Uterus (tissue), 4 donors: ENCODE measurements around the gene MTHFS. TPM values are rescaled to one million over a fixed set of nuclear protein-coding genes. Genes with fewer than 3 reads are reported as not detected.

Experiments used
- DNase-seq, 2 donors: peaks; one replicate each; pipeline ENCODE4 v3.0.0-alpha.2; 2019 to 2020
- H3K27ac ChIP-seq, 2 donors: fragments of 200-600 bp; sonication (generic); 1 replicate in 1 of 2; 2 replicates in 1 of 2; pipeline ENCODE4 v1.5.1; 2016 to 2018
- H3K27me3 ChIP-seq, 2 donors: fragments of 200-600 bp; sonication (generic); one replicate each; pipeline ENCODE4 v1.5.1; 2018 to 2019; ENCODE audit warnings: control low read depth in 1 of 2
- H3K36me3 ChIP-seq, 2 donors: fragments of 200-600 bp; sonication (generic); one replicate each; pipeline ENCODE4 v1.5.1; 2019; ENCODE audit warnings: control low read depth in 1 of 2
- H3K4me1 ChIP-seq, 2 donors: fragments of 200-600 bp; sonication (generic); one replicate each; pipeline ENCODE4 v1.5.1; 2018 to 2019; ENCODE audit warnings: control low read depth in 1 of 2
- H3K4me3 ChIP-seq, 2 donors: fragments of 200-600 bp; sonication (generic); 1 replicate in 1 of 2; 2 replicates in 1 of 2; pipeline ENCODE4 v1.5.1; 2018 to 2019; ENCODE audit warnings: mild to moderate bottlenecking in 1 of 2
- H3K9me3 ChIP-seq, 2 donors: fragments of 200-600 bp; sonication (generic); one replicate each; pipeline ENCODE4 v1.5.1; 2019; ENCODE audit warnings: control low read depth in 1 of 2
- CTCF ChIP-seq, 4 experiments: fragments of 200-600 bp in 2 of 4; fragments of 450-650 bp in 2 of 4; sonication (generic) in 2 of 4; IDR thresholded peaks; one replicate each; pipeline ENCODE4 v1.5.1; 2016 to 2019; ENCODE audit warnings: antibody characterized with exemption in 4 of 4, mild to moderate bottlenecking in 2 of 4, moderate library complexity in 1 of 4
- POLR2A ChIP-seq, 2 donors: fragments of 450-650 bp; IDR thresholded peaks; one replicate each; pipeline ENCODE4 v1.6.1; 2016; ENCODE audit warnings: antibody characterized with exemption in 2 of 2, mild to moderate bottlenecking in 1 of 2, moderate library complexity in 1 of 2
- intact Hi-C: fragments of 100-400 bp; cut with DNase I; formaldehyde crosslinking; loops from one replicate; pipeline ENCODE4 v1.15.1; 2023; ENCODE audit warnings: low total_unique reads
- total RNA-seq, 4 donors: library from RNA; depleted of rRNA in 3 of 4; stranded (reverse); fragments of >200 nt in 3 of 4; gene quantifications; one replicate each; pipeline versions ENCODE4 v1.1.0 to v1.2.4, GENCODE V29; 2014 to 2023
- donor health status: DM: yes; HTN: yes; CAD: no.

Gene MTHFS
- total RNA-seq = 10 to 100 TPM in 1 of 4 donors, 1 to 10 TPM in 2, not detected in 1; 1.5 to 22.4 (median 7.4) TPM

GRCh38 chr15:79896634-79897379 lies at the start of gene MTHFS:
MTHFS (minus strand) TSS chr15:79897014; CDS start chr15:79896988, 26 bp downstream.
- intact Hi-C loops = no loop called here
- TF ChIP-seq CTCF (IDR thresholded peaks at IDR 0.05) (peak; percentile 39 to 75 (median 56)), POLR2A (IDR thresholded peaks at IDR 0.05) (peak; percentile 54 to 57)
- no peaks in the 10 kb centered on the region for H3K4me1 ChIP-seq
- H3K4me3 ChIP-seq = peak within 1 kb of the TSS; percentile 55 to 63
- peak; percentile 50 to 71 for DNase-seq
- no peaks in the 10 kb centered on the region for H3K9me3 ChIP-seq
- H3K27ac ChIP-seq = peak within 1 kb of the TSS; percentile 91 to 94
- H3K27me3 ChIP-seq = no peaks in the 10 kb centered on the region
- H3K36me3 ChIP-seq = no peaks in the 10 kb centered on the region

- no peaks in the 10 kb centered on the region for H3K27me3 ChIP-seq
- H3K36me3 ChIP-seq = no peaks in the 10 kb centered on the region
- TF ChIP-seq POLR2A (IDR thresholded peaks at IDR 0.05) = no peak
- TF ChIP-seq CTCF (IDR thresholded peaks at IDR 0.05) = no peak
- H3K4me1 ChIP-seq = no peaks in the 10 kb centered on the region
- no peak overlapping the region for H3K27ac ChIP-seq
- intact Hi-C loops = no loop called here
- no peak overlapping the region for H3K4me3 ChIP-seq
- DNase-seq = no peak
- H3K9me3 ChIP-seq = no peaks in the 10 kb centered on the region
Observed at GRCh38 chr15:79944622-79945021, 47.8 kb upstream of the MTHFS start.

- Histone ChIP-seq H3K27me3 (no peaks in the 10 kb centered on the region), H3K4me1 (no peaks in the 10 kb centered on the region), H3K36me3 (no peaks in the 10 kb centered on the region), H3K4me3 (no peak overlapping the region), H3K9me3 (no peaks in the 10 kb centered on the region), H3K27ac (no peak overlapping the region)
- DNase-seq = no peak
- intact Hi-C loops = no loop called here
- no peak for TF ChIP-seq CTCF (IDR thresholded peaks at IDR 0.05)
- no peak for TF ChIP-seq POLR2A (IDR thresholded peaks at IDR 0.05)
Observed at GRCh38 chr15:79943820-79944219, 47.0 kb upstream of the MTHFS start.

GRCh38 chr15:79942741-79943481 lies 46.1 kb upstream of the MTHFS start:
- DNase-seq = no peak
- H3K9me3 ChIP-seq = no peaks in the 10 kb centered on the region
- TF ChIP-seq CTCF (IDR thresholded peaks at IDR 0.05) = no peak
- TF ChIP-seq POLR2A (IDR thresholded peaks at IDR 0.05) = no peak
- H3K4me3 ChIP-seq = no peak overlapping the region
- no peak overlapping the region for H3K27ac ChIP-seq
- intact Hi-C loops = no loop called here
- no peaks in the 10 kb centered on the region for H3K36me3 ChIP-seq
- H3K4me1 ChIP-seq = no peaks in the 10 kb centered on the region
- H3K27me3 ChIP-seq = no peaks in the 10 kb centered on the region

- no peaks in the 10 kb centered on the region for H3K9me3 ChIP-seq
- no peaks in the 10 kb centered on the region for H3K36me3 ChIP-seq
- no peaks in the 10 kb centered on the region for H3K4me1 ChIP-seq
- TF ChIP-seq CTCF (IDR thresholded peaks at IDR 0.05) (no peak), POLR2A (IDR thresholded peaks at IDR 0.05) (no peak)
- no peak for DNase-seq
- H3K4me3 ChIP-seq = no peak overlapping the region
- intact Hi-C loops = no loop called here
- no peak overlapping the region for H3K27ac ChIP-seq
- H3K27me3 ChIP-seq = no peaks in the 10 kb centered on the region
Observed at GRCh38 chr15:79939399-79939798, 42.6 kb upstream of the MTHFS start.
